Activated CD8-positive, alpha-beta T cell treated with anti-CD3 and anti-CD28 coated beads for 36 hours (primary cell): ENCODE results near the gene CBR1. TPM values are rescaled to one million over a fixed set of nuclear protein-coding genes. Genes with fewer than 3 reads are reported as not detected.

Experiments
- ATAC-seq: fragments of 200-7000 bp; cut with Tn5 transposase; one replicate; pipeline ENCODE4 v1.10.0; 2021; ENCODE audit warnings: mild to moderate bottlenecking, moderate library complexity
- CTCF ChIA-PET: fragments of 350-600 bp; sonication (Branson Sonifier 250); formaldehyde crosslinking; loops from one replicate; lab custom pipeline; 2021; ENCODE audit warnings: antibody characterized with exemption; lab: Charles Lee
- POLR2A ChIA-PET: fragments of 350-600 bp; sonication (Branson Sonifier 250); formaldehyde crosslinking; loops from one replicate; lab custom pipeline; 2021; ENCODE audit warnings: antibody characterized with exemption; lab: Charles Lee
- DNase-seq: peaks from one replicate; pipeline ENCODE4 v3.0.0-alpha.2; 2020
- H3K27ac Mint-ChIP-seq: one replicate; pipeline ENCODE4 v1.8.0; 2021; ENCODE audit warnings: mild to moderate bottlenecking, mixed read lengths
- H3K27me3 Mint-ChIP-seq: one replicate; pipeline ENCODE4 v1.8.0; 2021; ENCODE audit warnings: mixed read lengths
- H3K36me3 Mint-ChIP-seq: one replicate; pipeline ENCODE4 v1.8.0; 2021; ENCODE audit warnings: low read depth, mixed read lengths
- H3K4me1 Mint-ChIP-seq: one replicate; pipeline ENCODE4 v1.8.0; 2021; ENCODE audit warnings: low read depth, mixed read lengths
- H3K4me3 Mint-ChIP-seq: one replicate; pipeline ENCODE4 v1.8.0; 2021; ENCODE audit warnings: mild to moderate bottlenecking, moderate library complexity, mixed read lengths
- H3K9me3 Mint-ChIP-seq: one replicate; pipeline ENCODE4 v1.8.0; 2021; ENCODE audit warnings: mixed read lengths
- intact Hi-C: fragments of 100-400 bp; cut with micrococcal nuclease; formaldehyde crosslinking; loops from one replicate; pipeline ENCODE4 v1.10.0; 2022
- total RNA-seq, 2 experiments: library from RNA; stranded (reverse); gene quantifications; one replicate each; pipeline ENCODE4 v1.2.3, GENCODE V29; 2021
- TF ChIP-seq, protein P1 (sequence below): fragments of 200-600 bp; IDR thresholded peaks from one replicate; pipeline ENCODE4 v1.8.0; 2022; ENCODE audit warnings: antibody characterized with exemption, mild to moderate bottlenecking

CBR1 gene
- total RNA-seq, 2 experiments from 2014 or later: 37.1 to 43.2 TPM

GRCh38 chr21:36045993-36046392, 23.8 kb upstream of the CBR1 start:
- H3K4me3 Mint-ChIP-seq: no peak overlapping the region
- CTCF ChIA-PET: interaction anchor here (0.7 to 1.7 kb wide), 3 partner anchors 17 to 76 kb away, joined by 3 to 5 read pairs (median 3); no protein-coding TSS in a partner anchor
- POLR2A ChIA-PET: no interaction called here
- H3K4me1 Mint-ChIP-seq: peaks cover 6% of the 10 kb centered on the region
- intact Hi-C loops: no loop called here
- TF ChIP-seq, protein P1, sequence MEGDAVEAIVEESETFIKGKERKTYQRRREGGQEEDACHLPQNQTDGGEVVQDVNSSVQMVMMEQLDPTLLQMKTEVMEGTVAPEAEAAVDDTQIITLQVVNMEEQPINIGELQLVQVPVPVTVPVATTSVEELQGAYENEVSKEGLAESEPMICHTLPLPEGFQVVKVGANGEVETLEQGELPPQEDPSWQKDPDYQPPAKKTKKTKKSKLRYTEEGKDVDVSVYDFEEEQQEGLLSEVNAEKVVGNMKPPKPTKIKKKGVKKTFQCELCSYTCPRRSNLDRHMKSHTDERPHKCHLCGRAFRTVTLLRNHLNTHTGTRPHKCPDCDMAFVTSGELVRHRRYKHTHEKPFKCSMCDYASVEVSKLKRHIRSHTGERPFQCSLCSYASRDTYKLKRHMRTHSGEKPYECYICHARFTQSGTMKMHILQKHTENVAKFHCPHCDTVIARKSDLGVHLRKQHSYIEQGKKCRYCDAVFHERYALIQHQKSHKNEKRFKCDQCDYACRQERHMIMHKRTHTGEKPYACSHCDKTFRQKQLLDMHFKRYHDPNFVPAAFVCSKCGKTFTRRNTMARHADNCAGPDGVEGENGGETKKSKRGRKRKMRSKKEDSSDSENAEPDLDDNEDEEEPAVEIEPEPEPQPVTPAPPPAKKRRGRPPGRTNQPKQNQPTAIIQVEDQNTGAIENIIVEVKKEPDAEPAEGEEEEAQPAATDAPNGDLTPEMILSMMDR: no peak
- peaks cover 46% of the 10 kb centered on the region for H3K36me3 Mint-ChIP-seq
- DNase-seq: no peak
- H3K9me3 Mint-ChIP-seq: no peaks in the 10 kb centered on the region
- no peak for ATAC-seq
- no peak overlapping the region for H3K27ac Mint-ChIP-seq
- no peaks in the 10 kb centered on the region for H3K27me3 Mint-ChIP-seq

- Mint-ChIP-seq H3K9me3 (no peaks in the 10 kb centered on the region), H3K27me3 (no peaks in the 10 kb centered on the region), H3K4me3 (no peak overlapping the region), H3K27ac (no peak overlapping the region), H3K36me3 (peaks cover 44% of the 10 kb centered on the region), H3K4me1 (peaks cover 6% of the 10 kb centered on the region)
- POLR2A ChIA-PET: no interaction called here
- intact Hi-C loops: no loop called here
- ATAC-seq (no peak), DNase-seq (no peak)
- TF ChIP-seq, protein P1: no peak
- CTCF ChIA-PET: interaction anchor here (0.6 kb wide), 1 partner anchor 326 kb away, joined by 3 read pairs; no protein-coding TSS in a partner anchor
These were observed 22.7 kb upstream of the CBR1 start for GRCh38 chr21:36047139-36047538.

DNA sequence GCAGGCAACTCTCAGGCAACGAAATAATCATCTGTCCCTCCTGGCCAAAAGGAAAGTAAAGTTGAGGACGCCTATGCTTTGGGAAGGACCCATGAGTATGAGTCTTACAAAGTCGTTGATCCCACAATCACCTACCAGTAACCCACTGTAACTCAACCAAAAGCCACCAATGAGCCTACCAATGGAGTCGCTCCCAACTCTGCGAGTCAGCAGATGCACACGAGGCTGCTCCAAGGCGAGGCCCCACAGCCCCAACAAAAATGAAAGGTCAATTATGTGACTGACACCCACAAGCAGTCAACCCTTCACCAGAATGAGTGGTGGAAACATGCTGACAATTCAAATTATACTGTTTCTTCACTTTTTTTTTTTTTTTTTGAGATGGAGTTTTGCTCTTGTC, 21.5 kb upstream of the CBR1 start:
- DNase-seq (peak; percentile 16), ATAC-seq (peak; percentile 47)
- TF ChIP-seq, protein P1: no peak
- Mint-ChIP-seq H3K9me3 (no peaks in the 10 kb centered on the region), H3K36me3 (peaks cover 49% of the 10 kb centered on the region), H3K27ac (no peak overlapping the region), H3K4me3 (no peak overlapping the region), H3K4me1 (peaks cover 11% of the 10 kb centered on the region), H3K27me3 (no peaks in the 10 kb centered on the region)
- intact Hi-C loops: no loop called here
- ChIA-PET CTCF (interaction anchor here (2.2 kb wide), 1 partner anchor 64 kb away, joined by 9 read pairs; no protein-coding TSS in a partner anchor), POLR2A (interaction anchor here (1.0 kb wide), 1 partner anchor 30 kb away, joined by 3 read pairs; no protein-coding TSS in a partner anchor)

GRCh38 chr21:36052860-36053714, 16.7 kb upstream of the CBR1 start:
- peaks cover 71% of the 10 kb centered on the region for H3K36me3 Mint-ChIP-seq
- ATAC-seq (no peak), DNase-seq (no peak)
- POLR2A ChIA-PET: no interaction called here
- no peak overlapping the region for H3K27ac Mint-ChIP-seq
- CTCF ChIA-PET: interaction anchor here (1.0 to 3.7 kb wide), 2 partner anchors 16 to 60 kb away, joined by 3 to 19 read pairs; no protein-coding TSS in a partner anchor
- no peak overlapping the region for H3K4me3 Mint-ChIP-seq
- intact Hi-C loops: no loop called here
- H3K9me3 Mint-ChIP-seq: no peaks in the 10 kb centered on the region
- TF ChIP-seq, protein P1: no peak
- peaks cover 34% of the 10 kb centered on the region for H3K4me1 Mint-ChIP-seq
- H3K27me3 Mint-ChIP-seq: no peaks in the 10 kb centered on the region

- H3K27ac Mint-ChIP-seq: no peak overlapping the region
- TF ChIP-seq, protein P1: no peak
- H3K36me3 Mint-ChIP-seq: peaks cover 70% of the 10 kb centered on the region
- no peaks in the 10 kb centered on the region for H3K9me3 Mint-ChIP-seq
- peaks cover 36% of the 10 kb centered on the region for H3K4me1 Mint-ChIP-seq
- ATAC-seq (no peak), DNase-seq (no peak)
- no peak overlapping the region for H3K4me3 Mint-ChIP-seq
- H3K27me3 Mint-ChIP-seq: no peaks in the 10 kb centered on the region
- CTCF ChIA-PET: interaction anchor here (1.0 to 3.7 kb wide), 2 partner anchors 17 to 59 kb away, joined by 3 to 19 read pairs; no protein-coding TSS in a partner anchor
- intact Hi-C loops: no loop called here
- POLR2A ChIA-PET: no interaction called here
These were observed 16.1 kb upstream of the CBR1 start for GRCh38 chr21:36053715-36054062.
